Hepatocyte (in vitro differentiated cells): Measurements from ENCODE around the gene CYP1A2.

Experiments used
- EZH2 ChIP-seq: fragments of 200-600 bp; sonication (generic); IDR thresholded peaks from 2 replicates; pipeline ENCODE4 v1.6.1; 2016; ENCODE audit warnings: antibody characterized with exemption, mild to moderate bottlenecking, borderline replicate concordance
- EZH2phosphoT487 ChIP-seq: fragments of 200-600 bp; sonication (generic); IDR thresholded peaks from one replicate; pipeline ENCODE4 v1.6.1; 2018; ENCODE audit warnings: antibody characterized with exemption, mild to moderate bottlenecking, low read depth, moderate library complexity; ENCODE audit not compliant: unreplicated experiment, severe bottlenecking
- TF ChIP-seq, protein P1 (sequence below): fragments of 200-600 bp; sonication (generic); IDR thresholded peaks from 2 replicates; pipeline ENCODE4 v1.5.1; 2016; ENCODE audit warnings: antibody characterized with exemption, mild to moderate bottlenecking; ENCODE audit not compliant: poor library complexity

DNA sequence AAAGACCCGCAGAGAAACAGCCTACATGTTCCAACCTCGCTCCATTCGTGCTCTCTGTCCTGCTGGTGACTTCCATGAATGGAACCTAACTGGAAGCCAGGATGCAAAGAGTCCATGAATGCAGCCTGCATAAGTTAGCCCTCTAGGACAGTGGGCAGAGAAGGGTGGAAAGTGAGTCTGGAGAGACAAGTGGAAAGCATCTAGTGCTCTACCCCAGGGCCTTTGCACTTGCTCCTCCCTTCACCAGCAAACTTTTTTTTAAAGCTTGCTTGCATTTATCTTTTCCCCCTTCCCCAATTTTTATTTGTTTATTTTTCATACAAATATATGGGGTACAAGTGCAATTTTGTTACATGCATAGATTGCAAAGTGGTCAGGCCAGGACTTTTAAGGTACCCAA lies 15.4 kb upstream of the CYP1A2 start:
- TF ChIP-seq, protein P1, sequence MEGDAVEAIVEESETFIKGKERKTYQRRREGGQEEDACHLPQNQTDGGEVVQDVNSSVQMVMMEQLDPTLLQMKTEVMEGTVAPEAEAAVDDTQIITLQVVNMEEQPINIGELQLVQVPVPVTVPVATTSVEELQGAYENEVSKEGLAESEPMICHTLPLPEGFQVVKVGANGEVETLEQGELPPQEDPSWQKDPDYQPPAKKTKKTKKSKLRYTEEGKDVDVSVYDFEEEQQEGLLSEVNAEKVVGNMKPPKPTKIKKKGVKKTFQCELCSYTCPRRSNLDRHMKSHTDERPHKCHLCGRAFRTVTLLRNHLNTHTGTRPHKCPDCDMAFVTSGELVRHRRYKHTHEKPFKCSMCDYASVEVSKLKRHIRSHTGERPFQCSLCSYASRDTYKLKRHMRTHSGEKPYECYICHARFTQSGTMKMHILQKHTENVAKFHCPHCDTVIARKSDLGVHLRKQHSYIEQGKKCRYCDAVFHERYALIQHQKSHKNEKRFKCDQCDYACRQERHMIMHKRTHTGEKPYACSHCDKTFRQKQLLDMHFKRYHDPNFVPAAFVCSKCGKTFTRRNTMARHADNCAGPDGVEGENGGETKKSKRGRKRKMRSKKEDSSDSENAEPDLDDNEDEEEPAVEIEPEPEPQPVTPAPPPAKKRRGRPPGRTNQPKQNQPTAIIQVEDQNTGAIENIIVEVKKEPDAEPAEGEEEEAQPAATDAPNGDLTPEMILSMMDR = no peak
- TF ChIP-seq EZH2phosphoT487 (no peak), EZH2 (no peak)
